ENCODE data around the gene CEP295NL. TPM values are rescaled to one million over a fixed set of nuclear protein-coding genes. Genes with fewer than 3 reads are reported as not detected.
"Not testable (repeated sequence)": the region's sequence is repeated elsewhere in the genome, so short reads cannot be mapped to it uniquely, and the experiment has no call there.

The CEP295NL gene
- total RNA-seq, 1 donor from 2014 or later = 7.3 TPM

- Mint-ChIP-seq H3K27ac (ENCODE audit: unreplicated experiment) (no peak overlapping the region), H3K36me3 (ENCODE audit: unreplicated experiment) (no peaks in the 10 kb centered on the region), H3K4me3 (ENCODE audit: unreplicated experiment) (no peak overlapping the region), H3K27me3 (ENCODE audit: unreplicated experiment) (no peaks in the 10 kb centered on the region), H3K4me1 (ENCODE audit: unreplicated experiment) (peaks cover 16% of the 10 kb centered on the region), H3K9me3 (ENCODE audit: unreplicated experiment) (no peaks in the 10 kb centered on the region)
- no peak for TF ChIP-seq CTCF (IDR thresholded peaks at IDR 0.05)
- no peak for DNase-seq (ENCODE audit: extremely low spot score, unreplicated experiment)
Measured at GRCh38 chr17:78947235-78948149, 44.5 kb upstream of the CEP295NL start.

- DNase-seq (ENCODE audit: extremely low spot score, unreplicated experiment) = no peak
- Mint-ChIP-seq H3K4me1 (ENCODE audit: unreplicated experiment) (peaks cover 7% of the 10 kb centered on the region), H3K27ac (ENCODE audit: unreplicated experiment) (no peak overlapping the region), H3K9me3 (ENCODE audit: unreplicated experiment) (no peaks in the 10 kb centered on the region), H3K36me3 (ENCODE audit: unreplicated experiment) (no peaks in the 10 kb centered on the region), H3K27me3 (ENCODE audit: unreplicated experiment) (no peaks in the 10 kb centered on the region), H3K4me3 (ENCODE audit: unreplicated experiment) (no peak overlapping the region)
- no peak for TF ChIP-seq CTCF (IDR thresholded peaks at IDR 0.05)
Measured at GRCh38 chr17:78946631-78947030, 43.6 kb upstream of the CEP295NL start.

GRCh38 chr17:78946131-78946530, 43.1 kb upstream of the CEP295NL start:
- Mint-ChIP-seq H3K27me3 (ENCODE audit: unreplicated experiment) (no peaks in the 10 kb centered on the region), H3K9me3 (ENCODE audit: unreplicated experiment) (no peaks in the 10 kb centered on the region), H3K4me3 (ENCODE audit: unreplicated experiment) (no peak overlapping the region), H3K4me1 (ENCODE audit: unreplicated experiment) (peaks cover 2% of the 10 kb centered on the region), H3K27ac (ENCODE audit: unreplicated experiment) (no peak overlapping the region), H3K36me3 (ENCODE audit: unreplicated experiment) (no peaks in the 10 kb centered on the region)
- DNase-seq (ENCODE audit: extremely low spot score, unreplicated experiment) = no peak
- no peak for TF ChIP-seq CTCF (IDR thresholded peaks at IDR 0.05)

GRCh38 chr17:78945455-78945854, 42.5 kb upstream of the CEP295NL start:
- H3K4me1 Mint-ChIP-seq (ENCODE audit: unreplicated experiment); H3K27ac Mint-ChIP-seq (ENCODE audit: unreplicated experiment); H3K27me3 Mint-ChIP-seq (ENCODE audit: unreplicated experiment); H3K36me3 Mint-ChIP-seq (ENCODE audit: unreplicated experiment); H3K4me3 Mint-ChIP-seq (ENCODE audit: unreplicated experiment); DNase-seq (ENCODE audit: extremely low spot score, unreplicated experiment); H3K9me3 Mint-ChIP-seq (ENCODE audit: unreplicated experiment): not testable (repeated sequence)

- TF ChIP-seq CTCF (IDR thresholded peaks at IDR 0.05) = no peak
- peaks cover 14% of the 10 kb centered on the region for H3K4me1 Mint-ChIP-seq (ENCODE audit: unreplicated experiment)
- H3K27me3 Mint-ChIP-seq (ENCODE audit: unreplicated experiment) = no peaks in the 10 kb centered on the region
- no peak for DNase-seq (ENCODE audit: extremely low spot score, unreplicated experiment)
- no peak overlapping the region for H3K4me3 Mint-ChIP-seq (ENCODE audit: unreplicated experiment)
- no peaks in the 10 kb centered on the region for H3K9me3 Mint-ChIP-seq (ENCODE audit: unreplicated experiment)
- no peak overlapping the region for H3K27ac Mint-ChIP-seq (ENCODE audit: unreplicated experiment)
- no peaks in the 10 kb centered on the region for H3K36me3 Mint-ChIP-seq (ENCODE audit: unreplicated experiment)
Measured at GRCh38 chr17:78944956-78945355, 42.0 kb upstream of the CEP295NL start.

All from osteocyte (in vitro differentiated cells).